ENCODE data around the gene ZNF536.
"Not testable (repeated sequence)": the region's sequence is repeated elsewhere in the genome, so short reads cannot be mapped to it uniquely, and the experiment has no call there.

ZNF536 gene

GRCh38 chr19:30386551-30387143, 14.5 kb downstream of the ZNF536 start:
- H3K4me3 ChIP-seq (ENCODE audit: low read depth, low read length), result no peak overlapping the region

- no peak overlapping the region for H3K4me3 ChIP-seq (ENCODE audit: low read depth, low read length)
Observed at GRCh38 chr19:30387311-30388115, 15.3 kb downstream of the ZNF536 start.

GRCh38 chr19:30388327-30388726, 16.1 kb downstream of the ZNF536 start:
- H3K4me3 ChIP-seq (ENCODE audit: low read depth, low read length), result no peak overlapping the region

- no peak overlapping the region for H3K4me3 ChIP-seq (ENCODE audit: low read depth, low read length)
Observed at GRCh38 chr19:30388819-30389218, 16.6 kb downstream of the ZNF536 start.

- no peak overlapping the region for H3K4me3 ChIP-seq (ENCODE audit: low read depth, low read length)
Observed at GRCh38 chr19:30390356-30390988, 18.3 kb downstream of the ZNF536 start.

- no peak overlapping the region for H3K4me3 ChIP-seq (ENCODE audit: low read depth, low read length)
Observed at GRCh38 chr19:30391052-30391451, 18.9 kb downstream of the ZNF536 start.

GRCh38 chr19:30391554-30392551, 19.7 kb downstream of the ZNF536 start:
- H3K4me3 ChIP-seq (ENCODE audit: low read depth, low read length), result no peak overlapping the region

- H3K4me3 ChIP-seq (ENCODE audit: low read depth, low read length), result no peak overlapping the region
Observed at GRCh38 chr19:30393046-30393445, 20.9 kb downstream of the ZNF536 start.

- no peak overlapping the region for H3K4me3 ChIP-seq (ENCODE audit: low read depth, low read length)
Observed at GRCh38 chr19:30393729-30394480, 21.7 kb downstream of the ZNF536 start.

- no peak overlapping the region for H3K4me3 ChIP-seq (ENCODE audit: low read depth, low read length)
Observed at GRCh38 chr19:30394481-30395151, 22.4 kb downstream of the ZNF536 start.

GRCh38 chr19:30395283-30395682, 23.1 kb downstream of the ZNF536 start:
- H3K4me3 ChIP-seq (ENCODE audit: low read depth, low read length), result no peak overlapping the region

GRCh38 chr19:30398539-30398938, 26.4 kb downstream of the ZNF536 start:
- not testable (repeated sequence) for H3K4me3 ChIP-seq (ENCODE audit: low read depth, low read length)

- H3K4me3 ChIP-seq (ENCODE audit: low read depth, low read length), result no peak overlapping the region
Observed at GRCh38 chr19:30401956-30402355, 29.8 kb downstream of the ZNF536 start.

- no peak overlapping the region for H3K4me3 ChIP-seq (ENCODE audit: low read depth, low read length)
Observed at GRCh38 chr19:30402436-30403202, 30.4 kb downstream of the ZNF536 start.

- H3K4me3 ChIP-seq (ENCODE audit: low read depth, low read length), result no peak overlapping the region
Observed at GRCh38 chr19:30403203-30403985, 31.2 kb downstream of the ZNF536 start.

- H3K4me3 ChIP-seq (ENCODE audit: low read depth, low read length), result no peak overlapping the region
Observed at GRCh38 chr19:30406220-30407067, 34.3 kb downstream of the ZNF536 start.

GRCh38 chr19:30407068-30407709, 35.0 kb downstream of the ZNF536 start:
- no peak overlapping the region for H3K4me3 ChIP-seq (ENCODE audit: low read depth, low read length)

All from iPS-11a (cell line).